PFSK-1 (cell line): Measurements from ENCODE around the gene SMTN.

Experiments
- FOXP2 ChIP-seq: optimal IDR thresholded peaks from 2 replicates; pipeline ENCODE3; 2011; ENCODE audit warnings: borderline replicate concordance, control low read depth, inconsistent platforms; ENCODE audit not compliant: insufficient read depth; ENCODE audit errors: extremely low read length, extremely low read depth
- POLR2AphosphoS5 ChIP-seq: IDR thresholded peaks from 2 replicates; pipeline ENCODE4 v1.6.1; 2012; ENCODE audit warnings: low read depth, mild to moderate bottlenecking, control low read depth, low read length, moderate library complexity
- REST ChIP-seq, 2 experiments: IDR thresholded peaks; 2 replicates each; pipeline versions ENCODE4 v1.6.1 to v1.8.0; 2011 to 2012; ENCODE audit warnings: low read depth in 2 of 2, low read length in 2 of 2, control low read depth in 1 of 2, inconsistent platforms in 1 of 2, mild to moderate bottlenecking in 1 of 2, moderate library complexity in 1 of 2; ENCODE audit not compliant: insufficient read depth in 1 of 2
- SIN3A ChIP-seq: IDR thresholded peaks from 2 replicates; pipeline ENCODE4 v1.6.1; 2012; ENCODE audit warnings: mild to moderate bottlenecking, low read length, moderate library complexity, borderline replicate concordance; ENCODE audit not compliant: insufficient read depth
- TAF1 ChIP-seq: IDR thresholded peaks from 2 replicates; pipeline ENCODE4 v1.6.1; 2012; ENCODE audit warnings: low read length, control low read depth, borderline replicate concordance; ENCODE audit not compliant: insufficient read depth

Gene SMTN

GRCh38 chr22:31103111-31103510 lies 22.0 kb downstream of the SMTN start:
- TF ChIP-seq TAF1 (no peak), SIN3A (no peak), REST (IDR thresholded peaks at IDR 0.05; ENCODE audit: insufficient read depth in 1 of 2, low read depth in 2 of 2, low read length in 2 of 2) (no peak), FOXP2 (no peak), POLR2AphosphoS5 (no peak)

GRCh38 chr22:31103899-31104694 lies 23.0 kb downstream of the SMTN start:
- TF ChIP-seq FOXP2, result no peak
- TF ChIP-seq REST (IDR thresholded peaks at IDR 0.05; ENCODE audit: insufficient read depth in 1 of 2, low read depth in 2 of 2, low read length in 2 of 2), result no peak
- no peak for TF ChIP-seq TAF1
- TF ChIP-seq SIN3A, result no peak
- no peak for TF ChIP-seq POLR2AphosphoS5

- TF ChIP-seq REST (IDR thresholded peaks at IDR 0.05; ENCODE audit: insufficient read depth in 1 of 2, low read depth in 2 of 2, low read length in 2 of 2) (no peak), FOXP2 (no peak), SIN3A (no peak), POLR2AphosphoS5 (no peak), TAF1 (no peak)
These were observed 23.8 kb downstream of the SMTN start for GRCh38 chr22:31104869-31105268.

- no peak for TF ChIP-seq REST (IDR thresholded peaks at IDR 0.05; ENCODE audit: insufficient read depth in 1 of 2, low read depth in 2 of 2, low read length in 2 of 2)
- no peak for TF ChIP-seq POLR2AphosphoS5
- TF ChIP-seq TAF1, result no peak
- no peak for TF ChIP-seq FOXP2
- TF ChIP-seq SIN3A, result no peak
These were observed 24.3 kb downstream of the SMTN start for GRCh38 chr22:31105282-31105929.
